Brain microvascular endothelial cell (primary cell): Measurements from ENCODE around the gene DLGAP1.

Experiments used
- DNase-seq: peaks from one replicate; pipeline ENCODE4 v3.0.0-alpha.2; 2020
- H3K27ac ChIP-seq: fragments of 250-450 bp; sonication (Bioruptor Pico); 2 replicates; pipeline ENCODE4 v1.5.1; 2020; ENCODE audit warnings: mild to moderate bottlenecking, moderate library complexity
- H3K27me3 ChIP-seq: fragments of 250-450 bp; sonication (Bioruptor Pico); replicated peaks from 2 replicates; pipeline ENCODE4 v1.5.1; 2020; ENCODE audit warnings: mild to moderate bottlenecking
- H3K36me3 ChIP-seq: fragments of 250-450 bp; sonication (Bioruptor Pico); replicated peaks from 2 replicates; pipeline ENCODE4 v1.5.1; 2020; ENCODE audit warnings: mild to moderate bottlenecking
- H3K4me3 ChIP-seq: 2 replicates; pipeline ENCODE4 v1.5.1; 2011; ENCODE audit warnings: low read depth, mild to moderate bottlenecking, control low read depth, low read length, moderate library complexity
- CTCF ChIP-seq: IDR thresholded peaks from 2 replicates; pipeline ENCODE4 v1.5.1; 2011; ENCODE audit warnings: low read depth, mild to moderate bottlenecking, moderate library complexity, low read length, control low read depth, inconsistent platforms; ENCODE audit errors: missing control alignments
- in situ Hi-C: cut with HindIII; loops from 2 replicates; pipeline ENCODE4 v1.10.0; 2017; ENCODE audit warnings: low sequenced_read_pairs, low pct_ligation_motif_present

Gene DLGAP1

DNA sequence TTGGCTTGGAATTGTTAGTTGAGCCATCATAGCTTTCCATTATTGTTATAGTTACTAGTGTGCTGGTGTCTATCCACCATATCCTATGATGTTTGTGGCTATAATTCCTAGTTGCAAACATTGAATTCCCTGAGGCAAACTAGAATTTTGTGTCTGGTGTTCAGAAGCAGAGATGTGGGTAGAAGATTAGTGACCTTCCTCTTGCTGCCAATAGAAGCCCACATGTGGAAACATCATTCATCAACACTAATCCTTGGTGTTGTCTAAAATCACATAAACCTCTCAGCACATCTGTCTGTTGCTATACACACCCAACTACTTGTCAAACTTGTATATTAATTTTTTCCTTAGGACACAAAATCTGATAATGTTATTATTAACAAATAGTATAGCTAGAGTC is 631.0 kb downstream of the DLGAP1 start:
- no peaks in the 10 kb centered on the region for H3K36me3 ChIP-seq
- no peak overlapping the region for H3K4me3 ChIP-seq
- DNase-seq = no peak
- TF ChIP-seq CTCF = no peak
- in situ Hi-C loops = no loop called here
- H3K27me3 ChIP-seq = no peaks in the 10 kb centered on the region
- no peak overlapping the region for H3K27ac ChIP-seq

DNA sequence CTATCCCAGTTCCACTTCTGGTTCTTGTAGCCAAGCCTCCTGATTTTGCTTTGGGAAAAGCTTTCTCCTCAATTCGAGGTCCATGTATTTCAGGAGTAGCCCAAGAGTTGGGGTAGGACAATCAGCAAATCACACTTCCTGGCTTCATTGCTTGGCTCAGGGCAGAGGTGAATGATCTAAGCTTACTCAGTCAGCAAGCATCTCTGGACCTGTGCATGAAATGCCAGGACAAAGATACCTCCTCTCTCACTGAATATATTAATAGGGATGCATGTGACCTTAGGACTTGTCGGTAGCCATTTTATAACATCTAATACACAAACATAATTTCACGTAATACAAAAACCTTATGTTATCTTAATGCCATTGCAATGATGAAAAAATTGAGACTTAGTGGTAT is 632.0 kb downstream of the DLGAP1 start:
- TF ChIP-seq CTCF = no peak
- Histone ChIP-seq H3K36me3 (no peaks in the 10 kb centered on the region), H3K27me3 (no peaks in the 10 kb centered on the region), H3K27ac (no peak overlapping the region), H3K4me3 (no peak overlapping the region)
- in situ Hi-C loops = no loop called here
- no peak for DNase-seq

GRCh38 chr18:3821524-3821923 is 633.6 kb downstream of the DLGAP1 start:
- H3K36me3 ChIP-seq = no peaks in the 10 kb centered on the region
- in situ Hi-C loops = no loop called here
- DNase-seq = no peak
- no peak overlapping the region for H3K4me3 ChIP-seq
- H3K27ac ChIP-seq = no peak overlapping the region
- H3K27me3 ChIP-seq = no peaks in the 10 kb centered on the region
- TF ChIP-seq CTCF = no peak

DNA sequence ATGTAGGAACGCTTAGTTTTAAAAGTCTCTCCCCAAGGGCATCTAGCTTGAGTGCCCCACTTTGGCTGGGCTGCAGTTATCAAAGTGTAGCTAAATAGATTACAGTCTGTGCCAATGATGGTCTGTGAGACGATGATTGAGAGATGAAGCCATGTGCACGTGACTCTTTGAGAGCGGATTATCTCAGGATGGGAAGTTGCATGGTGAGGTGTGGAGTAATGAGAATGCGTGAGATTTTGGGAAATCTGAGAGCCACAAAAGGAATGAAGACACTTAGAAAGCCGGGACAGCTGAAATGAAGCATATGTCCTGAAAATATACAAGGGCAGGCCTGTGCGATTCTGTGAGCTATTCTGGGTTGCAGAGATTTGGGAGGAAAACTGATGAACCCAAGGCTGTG is 635.1 kb downstream of the DLGAP1 start:
- DNase-seq = no peak
- TF ChIP-seq CTCF = no peak
- in situ Hi-C loops = no loop called here
- H3K27me3 ChIP-seq = no peaks in the 10 kb centered on the region
- no peak overlapping the region for H3K4me3 ChIP-seq
- H3K27ac ChIP-seq = no peak overlapping the region
- H3K36me3 ChIP-seq = no peaks in the 10 kb centered on the region

- Histone ChIP-seq H3K27ac (peak overlapping the region; percentile 55), H3K4me3 (no peak overlapping the region), H3K27me3 (no peaks in the 10 kb centered on the region), H3K36me3 (no peaks in the 10 kb centered on the region)
- no peak for TF ChIP-seq CTCF
- in situ Hi-C loops = no loop called here
- DNase-seq = peak; percentile 65
Observed at GRCh38 chr18:3816610-3817363, 638.3 kb downstream of the DLGAP1 start.

- no peak overlapping the region for H3K27ac ChIP-seq
- no peak for DNase-seq
- no peaks in the 10 kb centered on the region for H3K27me3 ChIP-seq
- no peak for TF ChIP-seq CTCF
- in situ Hi-C loops = no loop called here
- no peak overlapping the region for H3K4me3 ChIP-seq
- H3K36me3 ChIP-seq = no peaks in the 10 kb centered on the region
Observed at GRCh38 chr18:3815991-3816390, 639.1 kb downstream of the DLGAP1 start.
